Prostate gland (tissue), 2 donors: Measurements from ENCODE around the gene PRPF6. TPM values are rescaled to one million over a fixed set of nuclear protein-coding genes. Genes with fewer than 3 reads are reported as not detected.

Source experiments
- DNase-seq: peaks from one replicate; pipeline ENCODE4 v3.0.0-alpha.2; 2019; ENCODE audit warnings: low spot score
- H3K27ac ChIP-seq, 2 donors: fragments of 200-600 bp; sonication (generic); 2 replicates each; pipeline ENCODE4 v1.5.1; 2017 to 2019
- H3K27me3 ChIP-seq: fragments of 200-600 bp; sonication (generic); replicated peaks from 2 replicates; pipeline ENCODE4 v1.5.1; 2019; ENCODE audit not compliant: insufficient read depth
- H3K36me3 ChIP-seq, 2 donors: fragments of 200-600 bp; sonication (generic); 1 replicate in 1 of 2; 2 replicates in 1 of 2; pipeline versions ENCODE4 v1.5.1 to v1.8.1; 2017 to 2019
- H3K4me1 ChIP-seq: fragments of 200-600 bp; sonication (generic); replicated peaks from 2 replicates; pipeline ENCODE4 v1.5.1; 2019
- H3K4me3 ChIP-seq, 2 donors: fragments of 200-600 bp; sonication (generic); 2 replicates each; pipeline ENCODE4 v1.5.1; 2017 to 2019
- H3K9me3 ChIP-seq: fragments of 200-600 bp; sonication (generic); 2 replicates; pipeline ENCODE4 v1.5.1; 2017
- CTCF ChIP-seq, 4 experiments: fragments of 200-600 bp in 2 of 4; fragments of 450-650 bp in 2 of 4; sonication (generic) in 2 of 4; IDR thresholded peaks; 1 replicate in 3 of 4; 2 replicates in 1 of 4; pipeline ENCODE4 v1.5.1; 2016 to 2019; ENCODE audit warnings: antibody characterized with exemption in 4 of 4, mild to moderate bottlenecking in 2 of 4, moderate library complexity in 2 of 4
- POLR2A ChIP-seq: fragments of 450-650 bp; IDR thresholded peaks from one replicate; pipeline ENCODE4 v1.6.1; 2016; ENCODE audit warnings: antibody characterized with exemption, mild to moderate bottlenecking
- POLR2AphosphoS5 ChIP-seq: sonication (generic); formaldehyde crosslinking; IDR thresholded peaks from one replicate; pipeline ENCODE4 v1.6.1; 2017; ENCODE audit warnings: antibody characterized with exemption
- WGBS: methylation state at CpG from one replicate; pipeline ENCODE4 v1.1.5; 2018; 5-methylcytosine and 5-hydroxymethylcytosine counted together
- intact Hi-C: fragments of 100-400 bp; cut with DNase I; formaldehyde crosslinking; loops from one replicate; pipeline ENCODE4 v1.14.2; 2022
- total RNA-seq, 2 donors: library from RNA; depleted of rRNA; stranded (reverse); fragments of >200 nt; gene quantifications; one replicate each; pipeline ENCODE4 v1.1.0, GENCODE V29; 2016

PRPF6 gene
- total RNA-seq, 2 donors from 2014 or later, result 60.9 to 99.6 TPM

- DNase-seq, result no peak
- peaks cover 9% of the 10 kb centered on the region for H3K4me1 ChIP-seq
- no peaks in the 10 kb centered on the region for H3K9me3 ChIP-seq
- peaks cover 0 to 17% of the 10 kb centered on the region in 2 donors for H3K36me3 ChIP-seq
- H3K27ac ChIP-seq, result no peak overlapping the region
- no peaks in the 10 kb centered on the region for H3K27me3 ChIP-seq
- 90% methylated on average over 26 of the region's 26 CpGs for WGBS
- intact Hi-C loops, result loop anchor here (10.0 kb wide), 2 partner anchors 217 to 337 kb away; partner anchors contain the start of gene GMEB2
- H3K4me3 ChIP-seq, result no peak overlapping the region
- no peak for TF ChIP-seq POLR2A
- TF ChIP-seq CTCF (IDR thresholded peaks at IDR 0.05), result no peak
- no peak for TF ChIP-seq POLR2AphosphoS5
Measured at GRCh38 chr20:63961664-63962425, 19.1 kb upstream of the PRPF6 start.

- intact Hi-C loops, result loop anchor here (10.0 kb wide), 2 partner anchors 218 to 338 kb away; partner anchors contain the start of gene GMEB2
- H3K27me3 ChIP-seq, result no peaks in the 10 kb centered on the region
- H3K4me1 ChIP-seq, result peaks cover 3% of the 10 kb centered on the region
- DNase-seq, result no peak
- TF ChIP-seq POLR2A (no peak), POLR2AphosphoS5 (no peak)
- WGBS, result 93% methylated on average over 46 of the region's 61 CpGs
- no peaks in the 10 kb centered on the region for H3K9me3 ChIP-seq
- H3K4me3 ChIP-seq, result no peak overlapping the region
- peaks cover 0 to 17% of the 10 kb centered on the region in 2 donors for H3K36me3 ChIP-seq
- H3K27ac ChIP-seq, result no peak overlapping the region
Measured at GRCh38 chr20:63962426-63963347, 18.2 kb upstream of the PRPF6 start.

DNA sequence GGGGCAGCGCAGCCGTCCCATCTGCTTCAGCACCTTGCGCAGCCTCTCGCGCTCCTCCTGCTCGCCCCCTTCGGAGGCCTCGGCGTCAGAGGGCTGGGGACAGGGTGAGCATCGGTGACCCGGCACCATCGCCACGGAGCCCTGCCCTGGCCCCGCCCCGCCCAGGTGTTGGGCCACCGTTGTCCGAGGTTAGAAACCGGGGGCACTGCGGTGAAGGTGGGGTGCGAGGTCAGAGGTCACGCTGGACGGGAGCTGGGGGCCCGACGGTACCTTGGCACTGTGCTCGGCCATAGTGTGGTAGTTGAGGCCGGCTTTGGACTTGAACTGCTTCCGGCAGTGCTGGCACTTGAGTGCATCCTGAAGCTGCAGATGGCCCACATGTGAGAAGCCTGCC lies 17.6 kb upstream of the PRPF6 start:
- Histone ChIP-seq H3K4me1 (peaks cover under 1% of the 10 kb centered on the region), H3K36me3 (peaks cover 0 to 17% of the 10 kb centered on the region in 2 donors)
- WGBS, result 91% methylated on average over 24 of the region's 27 CpGs

DNA sequence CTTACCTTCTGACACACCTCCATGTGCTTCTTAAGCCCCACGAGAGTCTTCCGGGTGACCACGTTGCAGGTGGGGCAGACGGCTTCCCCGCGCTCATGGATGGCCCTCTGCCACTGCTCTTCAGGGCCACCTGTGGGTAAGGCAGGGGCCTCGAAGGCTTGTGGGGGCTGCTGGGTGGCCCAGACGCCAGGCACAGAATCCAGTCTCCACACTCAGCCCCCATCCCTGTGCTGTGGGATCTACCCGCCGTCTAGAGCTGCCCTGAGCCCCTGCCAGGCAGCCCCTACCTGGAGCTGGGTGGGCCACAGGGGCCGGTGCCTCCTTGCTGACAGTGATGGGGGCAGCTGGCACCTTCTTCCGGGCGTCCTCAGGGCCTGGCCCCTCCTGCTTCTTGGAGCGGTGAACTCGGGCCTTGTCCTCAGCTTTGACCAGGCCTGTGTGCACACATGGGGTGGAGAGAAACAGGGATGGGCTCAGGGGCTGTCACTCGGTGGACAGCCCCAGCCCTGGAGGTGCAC lies 17.1 kb upstream of the PRPF6 start:
- H3K27me3 ChIP-seq, result no peaks in the 10 kb centered on the region
- 93% methylated on average over 16 of the region's 16 CpGs for WGBS
- no peaks in the 10 kb centered on the region for H3K9me3 ChIP-seq
- no peak overlapping the region for H3K4me3 ChIP-seq
- H3K27ac ChIP-seq, result no peak overlapping the region
- H3K4me1 ChIP-seq, result peaks cover 6% of the 10 kb centered on the region
- intact Hi-C loops, result loop anchor here (10.0 kb wide), 2 partner anchors 219 to 339 kb away; partner anchors contain the start of gene GMEB2
- peaks cover 0 to 17% of the 10 kb centered on the region in 2 donors for H3K36me3 ChIP-seq
- no peak for TF ChIP-seq POLR2A
- no peak for DNase-seq

More for the DNA sequence above, 17.6 kb upstream of the PRPF6 start:
- DNase-seq, result no peak
- H3K4me3 ChIP-seq, result no peak overlapping the region
- H3K27ac ChIP-seq, result no peak overlapping the region
- H3K9me3 ChIP-seq, result no peaks in the 10 kb centered on the region
- intact Hi-C loops, result loop anchor here (10.0 kb wide), 2 partner anchors 219 to 339 kb away; partner anchors contain the start of gene GMEB2
- no peaks in the 10 kb centered on the region for H3K27me3 ChIP-seq
- TF ChIP-seq CTCF (IDR thresholded peaks at IDR 0.05) (no peak), POLR2AphosphoS5 (no peak), POLR2A (no peak)

DNA sequence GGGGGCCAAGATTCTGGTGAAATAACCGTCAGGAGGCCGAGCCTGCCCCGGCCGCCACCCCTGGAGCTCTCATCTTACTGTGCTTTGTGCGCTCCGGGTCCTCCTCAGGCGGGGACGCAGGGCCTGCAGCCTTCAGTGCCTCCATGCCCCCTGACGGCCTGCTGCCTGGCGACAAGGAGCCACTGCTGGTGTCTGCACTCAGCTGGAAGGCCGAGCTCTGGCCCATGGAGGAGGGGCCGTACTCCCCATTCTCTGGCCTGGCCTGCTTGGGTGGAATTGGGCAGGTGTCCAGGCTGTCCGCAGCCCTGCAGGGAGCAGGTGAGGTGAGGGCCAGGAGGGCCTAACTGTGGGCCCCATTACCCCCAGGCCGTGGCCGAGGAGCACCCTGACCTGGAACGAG lies 16.5 kb upstream of the PRPF6 start:
- Histone ChIP-seq H3K27me3 (no peaks in the 10 kb centered on the region), H3K4me1 (peaks cover 8% of the 10 kb centered on the region), H3K27ac (no peak overlapping the region), H3K9me3 (no peaks in the 10 kb centered on the region), H3K36me3 (peaks cover 0 to 12% of the 10 kb centered on the region in 2 donors), H3K4me3 (no peak overlapping the region)
- intact Hi-C loops, result loop anchor here (10.0 kb wide), 2 partner anchors 220 to 340 kb away; partner anchors contain the start of gene GMEB2
- WGBS, result 95% methylated on average over 16 of the region's 16 CpGs
- TF ChIP-seq POLR2AphosphoS5, result no peak
- DNase-seq, result no peak
